Activated CD4-positive, alpha-beta T cell treated with anti-CD3 and anti-CD28 coated beads, Interleukin-2, Interleukin-4, amounts not matched to agents 100 ng/mL and 50 ng/mL, durations not matched to agents 16 hours and 8 hours (primary cell): ENCODE results near the gene STX10.
"Not testable (repeated sequence)": the region's sequence is repeated elsewhere in the genome, so short reads cannot be mapped to it uniquely, and the experiment has no call there.

Experiments
- DNase-seq: peaks from one replicate; pipeline ENCODE4 v3.0.0-alpha.2; 2020; ENCODE audit warnings: low spot score

The STX10 gene, protein sequence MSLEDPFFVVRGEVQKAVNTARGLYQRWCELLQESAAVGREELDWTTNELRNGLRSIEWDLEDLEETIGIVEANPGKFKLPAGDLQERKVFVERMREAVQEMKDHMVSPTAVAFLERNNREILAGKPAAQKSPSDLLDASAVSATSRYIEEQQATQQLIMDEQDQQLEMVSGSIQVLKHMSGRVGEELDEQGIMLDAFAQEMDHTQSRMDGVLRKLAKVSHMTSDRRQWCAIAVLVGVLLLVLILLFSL

DNA sequence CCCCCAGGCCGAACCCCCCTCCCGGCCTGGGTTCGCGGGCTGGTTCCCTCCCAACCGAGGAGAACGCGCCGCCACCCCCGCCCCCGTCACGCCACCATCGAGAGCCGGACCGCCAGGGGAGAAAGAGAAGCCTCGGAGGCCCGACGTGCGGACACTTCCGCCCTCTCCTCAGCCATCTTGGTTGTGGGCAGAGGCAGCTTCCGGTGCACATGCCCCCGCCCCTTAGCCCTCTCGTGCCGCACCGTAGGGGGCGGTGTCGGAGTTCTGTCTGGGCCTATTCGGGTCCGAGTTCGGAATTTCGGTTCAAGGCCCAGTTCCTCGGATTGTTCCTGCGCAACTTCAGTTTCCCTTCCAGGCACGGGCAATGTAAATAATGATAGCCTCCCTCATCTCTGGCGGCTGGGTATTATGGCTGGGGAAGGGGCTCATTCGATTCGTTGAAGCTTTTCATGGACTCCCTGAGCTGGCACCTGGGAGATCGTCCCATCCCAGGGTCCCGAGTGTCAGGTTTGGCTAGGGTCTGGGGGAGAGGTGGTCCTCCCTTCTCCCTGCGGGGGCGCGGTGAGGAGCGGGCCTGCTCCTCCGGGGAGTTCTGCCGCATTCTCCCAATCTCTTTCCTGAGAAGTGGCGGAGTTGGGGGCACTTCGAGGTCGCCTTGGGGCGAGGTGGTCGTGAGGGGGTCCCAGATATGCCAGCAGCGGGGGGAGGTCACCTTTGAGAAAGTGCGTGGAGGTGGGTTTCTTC lies at the start of gene STX10, which contains the start of gene IER2:
Gene STX10, minus strand, starts transcription at position 189 of the 744 bp plus-strand sequence. CDS start 202 bp downstream, outside the sequence.
Gene IER2, plus strand, starts transcription at position 225 of the 744 bp plus-strand sequence. CDS start 2,776 bp downstream, outside the sequence.
- peak; percentile 94 for DNase-seq

DNA sequence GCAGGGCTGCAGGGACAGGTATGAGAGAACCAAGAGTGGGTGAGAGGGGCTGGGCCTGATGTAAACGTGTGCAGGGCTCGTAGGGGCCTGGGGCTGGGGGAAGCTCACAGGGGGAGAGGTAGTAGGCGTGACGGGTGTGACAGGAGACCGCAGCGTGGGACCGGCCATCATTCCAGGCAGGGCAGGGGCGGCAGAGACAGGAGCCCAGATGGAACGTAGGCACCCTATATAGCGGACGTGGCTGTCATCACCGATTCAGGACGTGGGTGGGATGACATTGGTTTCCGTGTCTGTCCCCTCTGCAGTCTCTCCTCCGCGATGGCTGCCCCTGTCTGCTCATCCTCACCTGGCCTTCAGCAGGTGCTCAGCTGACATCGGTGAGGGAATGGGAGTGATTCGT lies 48.5 kb upstream of the STX10 start:
- DNase-seq, result no peak

DNA sequence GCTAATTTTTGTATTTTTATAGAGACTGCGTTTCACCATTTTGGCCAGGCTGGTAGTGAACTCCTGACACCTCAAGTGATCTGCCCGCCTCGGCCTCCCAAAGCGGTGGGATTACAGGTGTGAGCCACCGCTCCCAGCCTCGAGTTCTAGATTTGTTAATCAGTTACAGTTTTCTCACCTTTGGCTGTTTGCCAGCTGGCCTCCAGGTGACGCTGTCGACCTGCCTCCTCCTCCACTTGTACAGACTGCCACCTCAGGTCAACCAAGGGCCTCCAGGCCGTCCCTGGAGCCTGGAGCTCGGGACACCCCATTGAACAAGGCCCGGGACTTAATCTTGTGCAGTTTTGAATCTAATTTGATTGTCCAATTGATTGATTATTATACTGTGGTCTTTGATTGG lies 45.5 kb upstream of the STX10 start:
- peak; percentile 42 for DNase-seq

DNA sequence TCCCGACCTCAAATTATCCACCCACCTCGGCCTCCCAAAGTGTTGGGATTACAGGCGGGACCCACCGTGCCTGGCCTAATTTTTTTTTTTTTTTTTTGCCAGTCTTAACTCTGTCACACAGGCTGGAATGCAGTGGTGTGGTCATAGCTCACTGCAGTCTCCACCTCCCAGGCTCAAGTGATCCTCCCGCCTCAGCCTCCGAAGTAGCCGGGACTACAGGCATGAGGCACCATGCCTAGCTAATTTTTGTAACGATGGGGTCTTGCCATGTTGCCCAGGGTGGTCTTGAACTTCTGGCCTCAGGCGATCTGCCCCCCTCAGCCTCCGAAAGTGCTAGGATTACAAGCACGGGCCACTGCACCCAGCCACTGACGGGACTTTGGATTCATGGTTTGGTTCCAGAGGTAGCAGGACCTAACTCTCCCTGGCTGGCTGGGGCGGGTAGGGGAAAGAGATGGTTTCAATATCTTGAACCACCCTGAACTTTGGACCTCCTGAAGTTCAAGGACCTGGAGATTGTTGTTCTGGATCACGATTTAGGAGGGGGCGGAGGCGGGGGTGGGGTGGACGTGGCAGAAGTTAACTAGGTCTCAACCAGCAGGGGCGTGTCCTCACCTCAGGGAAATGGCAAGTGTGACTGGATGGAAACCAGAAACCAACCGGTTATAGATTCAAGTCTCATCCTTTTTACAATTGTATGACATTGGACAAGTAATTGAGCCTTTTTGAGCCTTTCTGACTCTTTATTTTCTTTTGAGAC lies 40.8 kb upstream of the STX10 start:
- DNase-seq, result no peak

DNA sequence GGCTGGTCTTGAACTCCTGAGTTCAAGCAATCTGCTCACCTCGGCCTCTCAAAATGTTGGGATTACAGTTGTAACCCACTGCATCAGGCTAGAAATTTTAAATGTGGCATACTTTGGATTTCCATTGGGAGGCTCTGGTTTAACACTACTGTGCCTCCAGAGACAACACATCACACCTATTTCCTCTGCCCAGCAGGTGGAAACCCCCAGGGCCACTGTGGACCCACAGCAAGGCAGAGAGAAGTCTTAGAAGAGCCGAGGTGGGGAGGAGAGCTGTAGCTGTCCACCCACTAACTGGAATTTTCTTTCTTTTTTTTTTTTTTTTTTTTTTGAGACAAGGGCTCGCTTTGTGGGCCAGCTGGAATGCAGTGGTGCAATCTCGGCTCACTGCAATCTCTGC lies 39.4 kb upstream of the STX10 start:
- DNase-seq, result no peak

DNA sequence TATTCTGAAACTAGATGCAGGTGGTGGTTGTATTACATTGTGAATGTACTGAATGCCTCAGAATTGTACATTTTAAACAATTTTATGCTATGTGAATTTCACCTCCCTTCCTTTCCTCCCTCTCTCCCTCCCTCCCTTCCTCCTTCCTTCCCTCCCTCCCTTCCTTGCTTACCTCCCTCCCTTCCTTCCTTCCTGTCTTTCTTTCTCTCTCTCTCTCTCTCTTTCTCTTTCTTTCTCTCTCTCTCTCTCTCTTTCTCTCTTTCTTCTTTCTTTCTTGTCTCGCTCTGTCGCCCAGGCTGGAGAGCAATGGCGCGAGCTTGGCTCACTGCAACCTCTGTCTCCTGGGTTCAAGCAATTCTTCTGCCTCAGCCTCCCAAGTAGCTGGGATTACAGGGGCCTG lies 37.2 kb upstream of the STX10 start:
- no peak for DNase-seq

DNA sequence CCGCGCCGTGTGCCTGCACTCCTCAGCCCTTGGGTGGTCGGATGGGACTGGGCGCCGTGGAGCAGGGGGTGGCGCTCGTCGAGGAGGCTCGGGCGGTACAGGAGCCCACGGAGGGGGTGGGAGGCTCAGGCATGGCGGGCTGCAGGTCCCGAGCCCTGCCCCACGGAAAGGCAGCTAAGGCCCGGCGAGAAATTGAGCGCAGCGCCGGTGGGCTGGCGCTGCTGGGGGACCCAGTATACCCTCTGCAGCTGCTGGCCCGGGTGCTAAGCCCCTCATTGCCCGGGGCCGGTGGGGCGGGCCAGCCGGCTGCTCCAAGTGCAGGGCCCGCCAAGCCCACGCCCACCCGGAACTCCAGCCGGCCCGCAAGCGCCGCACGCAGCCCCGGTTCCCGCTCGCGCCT lies 36.5 kb upstream of the STX10 start:
- not testable (repeated sequence) for DNase-seq

DNA sequence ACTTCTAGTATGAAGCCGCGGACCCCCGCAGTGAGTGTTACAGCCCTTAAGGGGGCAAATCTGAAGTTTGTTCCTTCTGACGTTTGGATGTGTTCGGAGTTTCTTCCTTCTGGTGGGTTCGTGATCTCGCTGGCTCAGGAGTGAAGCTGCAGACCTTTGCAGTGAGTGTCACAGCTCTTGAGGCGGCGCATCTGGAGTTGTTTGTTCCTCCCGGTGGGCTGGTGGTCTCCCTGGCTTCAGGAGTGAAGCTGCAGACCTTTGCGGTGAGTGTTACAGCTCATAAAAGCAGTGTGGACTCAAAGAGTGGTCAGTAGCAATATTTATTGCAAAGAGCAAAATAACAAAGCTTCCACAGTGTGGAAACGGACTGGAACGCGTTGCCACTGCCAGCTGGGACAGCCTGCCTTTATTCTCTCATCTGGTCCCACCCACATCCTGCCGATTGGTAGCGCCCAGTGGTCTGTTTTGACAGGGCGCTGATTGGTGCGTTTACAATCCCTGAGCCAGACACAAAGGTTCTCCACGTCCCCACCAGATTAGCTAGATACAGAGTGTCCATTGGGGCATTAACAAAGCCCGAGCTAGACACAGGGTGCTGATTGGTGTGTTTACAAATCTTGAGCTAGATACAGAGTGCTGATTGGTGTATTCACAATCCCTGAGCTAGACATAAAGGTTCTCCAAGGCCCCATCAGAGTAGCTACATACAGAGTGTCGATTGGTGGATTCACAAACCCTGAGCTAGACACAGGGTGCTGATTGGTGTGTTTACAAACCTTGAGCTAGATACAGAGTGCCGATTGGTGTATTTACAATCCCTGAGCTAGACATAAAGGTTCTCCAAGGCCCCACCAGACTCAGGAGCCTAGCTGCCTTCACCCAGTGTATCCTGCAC lies 35.8 kb upstream of the STX10 start:
- DNase-seq, result not testable (repeated sequence)

DNA sequence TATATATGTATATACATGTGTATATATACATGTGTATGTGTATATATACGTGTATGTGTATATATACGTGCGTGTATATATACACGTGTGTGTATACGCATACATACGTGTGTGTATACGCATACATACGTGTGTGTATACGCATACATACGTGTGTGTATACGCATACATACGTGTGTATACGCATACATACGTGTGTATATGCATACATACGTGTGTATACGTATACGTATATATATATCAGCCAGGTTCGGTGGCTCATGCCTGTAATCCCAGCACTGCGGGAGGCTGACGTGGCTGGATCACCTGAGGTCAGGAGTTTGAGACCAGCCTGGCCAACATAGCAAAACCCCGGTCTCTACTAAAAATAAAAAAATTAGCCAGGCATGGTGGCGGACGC lies 34.8 kb upstream of the STX10 start:
- not testable (repeated sequence) for DNase-seq

DNA sequence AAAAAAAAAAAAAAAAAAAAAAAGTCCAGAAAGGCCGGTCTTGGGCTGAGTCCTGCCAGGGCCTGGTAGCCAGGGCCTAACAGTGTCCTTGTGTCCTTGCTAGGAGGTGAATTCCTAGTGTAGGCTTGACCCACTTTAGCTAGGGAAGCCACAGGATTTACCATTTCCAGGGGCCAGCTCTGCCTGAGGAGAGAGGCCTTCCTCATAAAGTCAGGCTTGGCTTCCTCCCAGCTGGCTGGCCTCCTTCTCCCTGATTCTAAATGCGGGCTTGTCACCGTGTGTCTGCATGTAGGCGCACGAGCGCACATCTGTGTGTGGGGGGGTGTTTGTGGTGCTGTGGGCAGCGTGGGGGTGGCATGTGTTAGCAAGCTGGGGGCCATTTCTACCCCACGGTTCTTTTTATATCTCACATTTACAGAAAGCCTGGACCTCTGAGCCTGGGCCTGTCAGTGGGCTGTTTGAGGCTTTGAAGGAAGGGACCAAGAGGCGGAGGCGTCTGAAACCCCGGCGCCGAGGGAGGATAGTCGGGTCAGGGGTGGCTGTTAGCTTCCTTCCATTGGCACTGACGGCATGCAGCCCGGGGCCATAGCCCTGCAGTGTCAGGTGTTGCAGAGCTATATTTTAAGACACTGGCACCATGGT lies 31.7 kb upstream of the STX10 start:
- DNase-seq, result no peak

DNA sequence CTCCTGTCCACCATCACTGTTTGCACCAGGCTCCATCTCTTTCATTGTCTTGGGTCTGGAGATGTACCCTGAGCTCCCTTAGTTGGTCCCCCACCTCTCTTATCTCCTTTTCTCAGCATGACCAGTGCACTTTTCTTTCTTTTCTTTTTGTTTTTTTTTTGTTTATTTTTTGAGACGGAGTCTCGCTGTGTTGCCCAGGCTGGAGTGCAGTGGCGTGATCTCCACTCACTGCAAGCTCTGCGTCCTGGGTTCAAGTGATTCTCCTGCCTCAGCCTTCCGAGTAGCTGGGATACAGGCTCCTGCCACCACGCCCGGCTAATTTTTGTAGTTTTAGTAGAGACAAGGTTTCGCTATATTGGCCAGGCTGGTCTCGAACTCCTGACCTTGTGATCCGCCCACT lies 28.1 kb upstream of the STX10 start:
- not testable (repeated sequence) for DNase-seq

DNA sequence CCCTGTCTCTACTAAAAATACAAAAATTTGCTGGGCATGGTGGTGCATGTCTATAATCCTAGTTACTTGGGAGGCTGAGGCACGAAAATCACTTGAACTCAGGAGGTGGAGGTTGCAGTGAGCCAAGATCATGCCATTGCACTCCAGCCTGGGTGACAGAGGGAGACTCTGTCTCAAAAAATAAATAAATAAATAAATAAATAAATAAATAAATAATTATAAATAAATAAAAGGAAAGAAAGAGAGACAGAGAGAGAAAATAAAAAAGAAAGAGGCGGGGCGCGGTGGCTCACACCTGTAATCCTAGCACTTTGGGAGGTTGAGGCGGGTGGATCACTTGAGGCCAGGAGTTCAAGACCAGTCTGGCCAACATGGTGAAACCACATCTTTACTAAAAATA lies 27.4 kb upstream of the STX10 start:
- not testable (repeated sequence) for DNase-seq

DNA sequence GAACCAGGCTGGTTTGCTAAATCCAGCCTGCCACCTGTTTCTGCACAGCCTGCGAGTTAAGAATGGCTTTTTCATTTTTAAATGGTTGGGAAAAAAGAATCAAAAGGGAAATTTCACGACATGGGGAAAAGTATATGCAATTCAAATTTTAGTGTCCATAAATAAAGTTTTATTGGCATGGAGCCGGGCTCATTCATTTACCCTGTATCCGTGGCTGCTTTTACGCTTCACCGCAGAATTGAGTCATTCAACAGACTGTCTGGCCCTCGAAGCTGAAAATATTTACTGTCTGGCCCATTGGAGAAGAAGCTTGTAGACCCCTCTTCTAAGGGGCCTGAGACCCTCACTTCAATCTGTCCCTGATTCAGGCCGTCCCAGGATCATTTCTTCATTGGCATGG lies 26.2 kb upstream of the STX10 start:
- no peak for DNase-seq

DNA sequence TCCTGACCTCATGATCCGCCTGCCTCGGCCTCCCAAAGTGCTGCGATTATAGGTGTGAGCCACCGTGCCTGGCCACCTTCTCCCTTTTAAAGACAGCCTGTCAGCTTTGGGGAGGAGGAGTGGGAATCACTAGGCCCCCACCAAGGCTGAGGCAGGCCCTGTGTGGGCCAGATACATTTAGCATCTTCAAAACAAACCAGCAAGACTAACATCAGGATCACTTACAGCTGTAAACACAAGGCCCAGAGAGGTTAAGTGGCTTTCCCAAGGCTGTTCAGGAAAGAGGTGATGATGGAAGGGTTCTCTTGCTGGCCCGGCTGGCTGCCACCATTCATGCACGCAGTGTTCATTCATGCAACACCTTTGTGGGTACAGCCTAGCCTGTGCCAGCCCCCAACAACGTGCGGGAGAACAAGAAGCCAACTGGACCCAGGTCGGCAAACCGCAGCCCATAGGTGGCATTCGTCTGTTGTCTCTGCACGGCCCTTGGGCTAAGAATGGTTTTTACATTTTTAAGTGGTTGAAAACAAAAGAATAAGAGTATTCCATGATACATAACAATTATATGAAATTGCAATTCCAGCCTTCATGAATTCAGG lies 23.1 kb upstream of the STX10 start:
- DNase-seq, result no peak

DNA sequence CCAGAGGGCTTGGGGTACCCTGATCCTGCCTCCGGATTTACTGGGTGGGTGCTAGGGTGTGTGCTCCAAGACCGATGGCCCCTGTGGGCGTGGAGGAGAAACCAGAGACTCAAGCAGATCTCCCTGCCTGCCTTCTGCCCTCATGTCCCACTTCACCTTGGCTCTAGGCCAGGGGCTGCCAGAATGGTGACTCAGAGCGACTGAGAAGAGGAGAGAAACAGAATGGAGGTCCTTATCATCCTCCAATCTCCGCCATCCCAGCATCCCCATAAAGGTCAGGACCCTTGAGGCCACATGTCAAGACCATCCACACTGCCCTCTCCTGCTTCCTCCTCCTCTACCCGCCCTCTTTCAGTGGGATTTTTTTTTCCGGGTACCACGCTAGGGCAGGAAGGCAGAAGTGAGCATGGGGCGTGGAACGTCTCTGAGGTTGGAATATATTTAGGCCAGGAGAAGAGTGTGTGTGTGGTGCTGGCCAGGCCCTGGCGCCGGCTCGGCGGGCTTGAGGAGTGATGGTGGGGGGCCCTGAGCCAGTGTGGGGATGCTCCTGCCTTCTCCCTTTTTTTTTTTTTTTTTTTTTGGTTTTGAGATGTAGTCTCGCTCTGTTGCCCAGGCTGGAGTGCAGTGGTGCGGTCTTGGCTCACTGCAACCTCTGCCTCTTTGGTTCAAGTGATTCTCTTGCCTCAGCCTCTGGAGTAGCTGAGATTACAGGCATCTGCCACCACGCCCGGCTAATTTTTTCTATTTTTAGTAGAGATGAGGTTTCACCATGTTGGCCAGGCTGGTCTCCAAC lies 22.4 kb upstream of the STX10 start:
- DNase-seq, result no peak

DNA sequence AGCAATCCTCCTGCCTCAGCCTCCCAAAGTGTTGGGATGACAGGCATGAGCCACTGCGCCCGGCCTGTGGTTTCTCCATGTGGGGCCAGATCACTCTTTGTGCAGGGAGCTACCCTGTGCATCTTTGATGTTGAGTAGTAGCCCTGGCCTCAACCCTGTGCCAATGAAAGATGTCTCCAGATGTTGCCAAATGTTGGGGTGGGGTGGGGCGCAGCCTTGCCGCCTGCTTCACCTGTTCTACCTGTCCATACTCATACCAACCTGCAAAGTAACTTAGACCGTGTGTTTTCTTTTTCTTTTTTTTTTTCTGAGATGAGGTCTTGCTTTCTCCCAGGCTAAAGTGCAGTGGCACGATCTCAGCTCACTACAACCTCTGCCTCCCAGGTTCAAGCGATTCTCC lies 21.0 kb upstream of the STX10 start:
- DNase-seq, result no peak

DNA sequence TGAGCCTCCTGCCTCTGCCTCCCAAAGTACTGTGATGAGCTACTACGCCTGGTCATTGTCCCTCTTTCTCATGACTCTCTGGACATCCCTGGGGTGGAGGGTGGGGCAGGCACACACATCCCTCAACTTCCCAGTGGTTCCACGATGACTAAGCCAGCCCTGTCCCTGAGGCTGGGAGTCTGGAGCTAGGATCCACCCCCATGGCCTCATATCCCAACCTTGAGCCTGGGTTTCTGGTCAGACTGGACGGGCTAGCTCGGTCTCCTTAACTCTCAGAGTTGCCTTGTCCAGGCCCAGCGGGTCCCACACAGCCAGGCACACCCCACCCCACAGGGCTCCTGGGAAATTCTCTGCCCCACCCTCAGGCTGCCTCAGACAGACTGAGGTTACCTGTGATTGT lies 19.6 kb upstream of the STX10 start:
- no peak for DNase-seq

DNA sequence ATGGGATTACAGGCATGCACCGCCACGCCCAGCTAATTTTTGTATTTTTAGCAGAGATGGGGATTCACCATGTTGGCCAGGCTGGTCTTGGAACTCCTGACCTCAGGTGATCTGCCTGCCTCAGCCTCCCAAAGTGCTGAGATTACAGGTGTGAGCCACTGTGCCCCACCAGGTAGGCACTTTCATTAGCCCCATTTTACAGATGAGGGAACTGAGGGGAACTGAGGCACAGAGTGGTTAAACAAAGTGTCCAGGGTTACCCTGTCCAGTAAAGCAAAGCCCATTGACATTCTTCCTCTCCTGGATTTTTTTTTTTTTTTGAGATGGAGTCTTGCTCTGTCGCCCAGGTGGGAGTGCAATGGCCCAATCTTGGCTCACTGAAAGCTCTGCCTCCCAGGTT lies 16.0 kb upstream of the STX10 start:
- DNase-seq, result not testable (repeated sequence)

DNA sequence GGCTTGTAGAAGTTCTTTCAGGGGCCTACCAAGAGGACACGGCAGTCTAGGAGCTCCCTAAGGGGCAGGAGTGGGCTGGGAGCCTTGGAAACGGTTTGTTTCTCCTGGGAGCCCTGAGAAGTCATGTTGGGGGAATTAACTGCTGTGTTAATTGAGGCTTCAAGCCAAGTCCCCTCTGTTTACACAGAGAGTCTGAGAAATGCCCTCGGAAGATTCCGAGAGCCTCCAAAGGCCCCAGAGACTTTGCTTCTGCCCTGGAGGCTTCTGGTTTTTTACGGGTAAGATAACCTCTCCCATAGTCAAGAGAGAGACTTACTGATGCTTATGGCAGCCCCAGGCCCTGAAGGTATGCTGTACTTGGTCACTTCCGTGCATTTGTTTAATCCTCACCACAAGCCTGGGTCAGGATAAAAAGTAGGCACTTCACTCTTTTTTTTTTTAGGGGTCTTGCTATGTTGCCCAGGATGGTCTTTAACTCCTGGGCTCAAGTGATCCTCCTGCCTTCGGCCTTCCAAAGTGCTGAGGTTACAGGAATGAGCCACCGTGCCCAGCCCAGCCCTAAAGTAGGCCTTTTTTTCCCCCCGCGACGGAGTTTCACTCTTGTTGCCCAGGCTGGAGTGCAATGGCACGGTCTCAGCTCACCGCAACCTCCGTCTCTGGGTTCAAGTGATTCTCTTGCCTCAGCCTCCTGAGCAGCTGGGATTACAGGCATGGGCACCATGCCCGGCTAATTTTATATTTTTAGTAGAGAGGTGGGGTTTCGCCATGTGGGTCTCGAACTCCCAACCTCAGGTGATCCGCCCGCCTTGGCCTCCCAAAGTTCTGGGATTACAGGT lies 15.2 kb upstream of the STX10 start:
- DNase-seq, result no peak
